KG1 (cell line): ENCODE measurements around the gene BCL6B.
A peak's percentile ranks its signal among the peaks of the same experiment; 100 is the strongest.
"Not testable (repeated sequence)": the region's sequence is repeated elsewhere in the genome, so short reads cannot be mapped to it uniquely, and the experiment has no call there.

Experiments used
- DNase-seq: peaks from one replicate; lab custom pipeline; 2025; lab: John Stamatoyannopoulos, UW

BCL6B gene, protein sequence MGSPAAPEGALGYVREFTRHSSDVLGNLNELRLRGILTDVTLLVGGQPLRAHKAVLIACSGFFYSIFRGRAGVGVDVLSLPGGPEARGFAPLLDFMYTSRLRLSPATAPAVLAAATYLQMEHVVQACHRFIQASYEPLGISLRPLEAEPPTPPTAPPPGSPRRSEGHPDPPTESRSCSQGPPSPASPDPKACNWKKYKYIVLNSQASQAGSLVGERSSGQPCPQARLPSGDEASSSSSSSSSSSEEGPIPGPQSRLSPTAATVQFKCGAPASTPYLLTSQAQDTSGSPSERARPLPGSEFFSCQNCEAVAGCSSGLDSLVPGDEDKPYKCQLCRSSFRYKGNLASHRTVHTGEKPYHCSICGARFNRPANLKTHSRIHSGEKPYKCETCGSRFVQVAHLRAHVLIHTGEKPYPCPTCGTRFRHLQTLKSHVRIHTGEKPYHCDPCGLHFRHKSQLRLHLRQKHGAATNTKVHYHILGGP

GRCh38 chr17:7022781-7023571 lies at the start of gene BCL6B:
Gene BCL6B (plus strand): TSS chr17:7023050. CDS start chr17:7023672, 622 bp downstream.
- DNase-seq: no peak

DNA sequence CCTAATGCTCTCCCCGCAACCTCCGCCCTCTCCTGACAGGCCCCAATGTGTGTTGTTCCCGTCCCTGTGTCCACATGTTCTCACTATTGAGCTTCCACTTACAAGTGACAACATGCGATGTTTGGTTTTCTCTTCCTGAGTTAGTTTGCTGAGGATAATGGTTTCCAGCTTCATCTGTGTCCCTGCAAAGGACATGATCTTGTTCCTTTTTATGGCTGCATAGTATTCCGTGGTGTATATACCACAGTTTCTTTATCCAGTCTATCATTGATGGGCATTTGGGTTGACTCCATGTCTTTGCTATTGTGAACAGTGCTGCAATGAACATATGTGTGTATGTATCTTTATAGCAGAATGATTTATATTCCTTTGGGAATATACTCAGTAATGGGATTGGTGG lies 43.4 kb upstream of the BCL6B start:
- DNase-seq: not testable (repeated sequence)

DNA sequence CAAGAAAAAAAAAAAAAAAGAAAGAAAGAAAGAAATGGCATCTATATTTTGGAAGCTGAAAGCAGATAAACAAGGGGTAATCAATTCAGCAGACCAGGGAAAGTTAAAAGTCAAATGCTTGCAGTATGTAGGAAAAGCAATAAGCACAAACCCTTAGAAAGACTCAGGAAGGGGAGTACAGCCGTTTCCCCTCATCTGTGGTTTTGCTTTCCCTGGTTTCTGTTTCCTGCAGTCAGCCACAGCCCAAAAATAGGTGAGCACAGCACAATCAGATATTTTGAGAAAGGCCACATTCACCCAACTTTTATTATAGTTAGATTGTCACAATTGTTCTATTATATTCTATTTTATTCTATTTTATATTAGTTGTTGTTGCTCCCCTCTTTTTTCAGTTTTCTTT lies 41.4 kb upstream of the BCL6B start:
- no peak for DNase-seq

DNA sequence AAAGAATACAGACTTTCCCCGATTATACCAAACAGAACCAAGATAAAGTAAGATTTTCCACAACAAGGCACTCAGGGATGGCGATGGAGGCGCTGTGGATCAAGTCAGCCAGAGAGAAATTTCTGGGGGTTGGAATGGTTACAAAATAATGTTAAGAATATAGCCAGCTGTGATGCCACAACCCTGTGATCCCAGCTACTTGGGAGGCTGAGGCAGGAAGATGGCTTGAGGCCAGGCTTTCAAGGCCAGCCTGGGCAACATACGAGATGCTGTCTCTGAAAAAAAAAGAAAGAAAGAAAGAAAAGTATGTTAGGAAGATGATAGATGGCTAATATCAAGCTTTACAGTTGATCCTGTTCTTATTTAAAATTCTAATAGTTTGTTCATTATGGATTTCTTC lies 37.6 kb upstream of the BCL6B start:
- DNase-seq: no peak

DNA sequence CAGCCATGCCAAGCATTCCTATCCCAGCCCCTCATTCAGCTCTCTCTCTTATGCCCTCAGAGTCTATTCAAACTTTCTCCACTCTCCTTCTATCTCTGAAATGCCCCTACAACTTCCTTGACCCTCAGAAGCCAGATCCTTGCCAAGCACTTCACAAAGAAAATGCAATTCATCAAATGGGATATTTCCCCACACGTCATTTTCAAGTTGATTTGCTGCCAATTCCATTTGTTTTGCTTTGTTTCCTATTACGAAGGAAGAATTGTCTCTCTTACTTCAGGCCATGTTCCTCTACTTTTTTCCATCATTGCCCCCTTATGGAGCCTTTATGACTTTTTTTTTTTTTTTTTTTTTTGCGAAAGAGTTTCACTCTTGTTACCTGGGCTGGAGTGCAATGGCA lies 36.2 kb upstream of the BCL6B start:
- DNase-seq: no peak

GRCh38 chr17:6989779-6990178 lies 33.1 kb upstream of the BCL6B start:
- no peak for DNase-seq

DNA sequence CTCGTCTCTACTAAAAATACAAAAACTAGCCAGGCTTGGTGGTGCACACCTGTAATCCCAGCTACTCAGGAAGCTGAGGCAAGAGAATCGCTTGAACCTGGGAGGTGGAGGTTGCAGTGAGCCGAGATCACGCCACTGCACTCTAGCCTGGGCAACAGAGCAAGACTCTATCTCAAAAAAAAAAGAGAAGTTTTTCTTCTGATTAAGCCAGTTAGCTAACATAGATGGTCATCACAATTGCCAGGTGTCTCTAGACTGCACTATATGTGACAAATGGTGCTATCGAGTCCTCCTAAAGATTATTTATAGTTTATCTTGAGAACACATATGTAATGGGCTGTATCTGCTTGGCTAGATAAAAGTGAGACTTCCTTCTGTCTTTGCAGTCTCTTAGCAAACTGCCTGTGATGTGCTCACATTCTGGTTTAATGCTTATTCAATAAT lies 29.2 kb upstream of the BCL6B start:
- DNase-seq: not testable (repeated sequence)

DNA sequence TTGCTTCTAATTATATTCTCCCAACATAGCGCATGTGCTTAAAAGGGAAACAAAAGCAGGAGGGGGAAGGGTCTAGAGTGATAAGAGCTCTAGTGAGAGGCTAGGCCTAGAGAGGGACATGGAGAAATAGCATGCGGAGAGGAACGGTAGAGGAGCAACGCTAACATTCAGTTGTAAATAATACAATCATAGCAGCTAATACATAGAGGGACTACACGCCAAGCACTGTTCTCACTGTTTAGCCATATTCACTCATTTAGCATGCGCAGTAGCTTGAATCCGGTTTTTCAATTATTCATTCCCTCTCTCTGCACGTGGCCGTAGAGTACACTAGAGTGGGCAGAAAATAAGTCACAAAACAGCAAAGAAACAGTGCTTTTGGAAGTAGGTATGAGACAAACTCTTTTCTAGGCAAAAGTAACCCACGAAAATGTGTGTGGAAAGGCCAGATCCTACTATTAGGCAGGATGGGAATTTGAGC lies 28.7 kb upstream of the BCL6B start:
- no peak for DNase-seq

DNA sequence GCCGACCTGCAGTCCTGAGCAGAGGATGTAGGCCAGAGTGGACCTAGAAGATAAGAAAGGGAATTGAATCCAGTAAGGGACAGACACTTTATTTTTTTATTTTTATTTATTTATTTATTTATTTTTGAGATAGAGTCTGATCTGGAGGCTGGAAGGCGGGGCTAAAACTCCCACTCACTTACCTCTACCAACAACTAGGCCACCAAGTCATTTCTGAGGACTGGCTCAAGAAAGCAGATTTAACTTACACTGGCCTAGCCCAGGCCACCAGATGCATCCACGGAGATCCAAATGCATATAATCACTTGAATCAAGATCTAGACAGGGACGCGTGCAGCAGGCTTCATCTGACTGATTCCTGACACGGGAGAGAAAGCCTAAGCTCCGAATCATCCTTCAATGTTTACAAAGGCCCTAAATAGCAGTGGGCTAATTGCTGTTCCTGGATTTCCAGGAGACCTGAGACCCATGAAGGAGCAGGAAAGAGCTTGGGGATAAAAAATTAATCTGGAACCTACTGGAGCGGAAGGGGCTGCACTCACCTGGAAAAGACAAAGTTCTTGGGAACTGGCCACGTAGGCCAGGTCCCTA lies 28.1 kb upstream of the BCL6B start:
- no peak for DNase-seq

DNA sequence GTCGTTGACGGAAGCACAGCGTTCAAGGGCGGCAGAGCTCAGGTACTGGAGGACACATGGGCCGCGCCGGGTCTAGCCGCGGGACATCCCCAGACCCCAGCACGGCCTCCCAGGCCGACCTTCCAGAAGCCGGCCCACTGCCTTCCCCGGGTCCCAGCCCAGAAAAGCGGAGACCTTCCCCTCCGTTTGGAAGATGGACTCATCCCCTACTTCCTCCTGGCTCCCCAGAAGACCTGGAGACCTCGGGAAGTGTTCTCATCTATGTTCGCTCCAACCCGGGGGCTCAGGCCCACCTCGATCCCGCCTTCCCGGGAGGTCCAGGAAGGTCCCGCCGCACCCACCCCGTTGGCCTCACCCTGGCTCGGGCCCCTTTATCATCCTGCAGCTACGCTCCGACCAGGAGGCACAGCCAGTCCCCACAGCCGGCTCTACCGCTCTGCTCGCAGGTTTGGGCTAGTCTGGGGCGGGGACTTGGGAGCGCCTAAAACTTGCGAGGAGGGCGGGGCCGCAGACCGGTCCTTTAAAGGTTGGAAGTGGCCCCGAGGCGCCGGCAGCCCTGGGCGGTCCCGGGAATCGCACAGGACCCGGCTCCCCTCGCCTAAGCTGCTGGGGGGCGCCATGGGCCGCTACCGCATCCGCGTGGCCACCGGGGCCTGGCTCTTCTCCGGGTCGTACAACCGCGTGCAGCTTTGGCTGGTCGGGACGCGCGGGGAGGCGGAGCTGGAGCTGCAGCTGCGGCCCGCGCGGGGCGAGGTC lies 27.2 kb upstream of the BCL6B start, which contains the start of gene ALOX12:
Gene ALOX12, plus strand, starts transcription at position 550 of the 756 bp plus-strand sequence. Its CDS starts 69 bp downstream, at position 619.
- DNase-seq: no peak

GRCh38 chr17:6996256-6997011 lies 26.4 kb upstream of the BCL6B start:
- no peak for DNase-seq

DNA sequence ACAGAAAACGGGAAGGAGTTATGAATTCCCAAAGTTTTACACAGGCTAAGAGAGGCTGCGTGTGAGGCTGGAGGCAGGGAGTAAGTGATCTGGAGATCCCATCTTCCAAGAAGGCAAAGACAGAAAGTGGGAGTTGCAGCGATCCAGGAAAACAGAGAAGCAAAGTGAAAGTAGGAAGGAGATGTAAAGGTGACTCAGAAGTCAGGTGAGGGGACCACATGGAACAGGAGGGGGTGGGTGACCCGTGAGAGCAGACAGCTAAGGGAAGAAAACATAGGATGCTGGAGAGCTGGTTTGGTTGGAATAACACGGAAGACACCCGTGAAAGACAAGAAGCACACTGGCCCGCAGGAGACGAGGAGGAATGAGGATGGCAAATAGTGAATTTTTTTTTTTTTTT lies 25.7 kb upstream of the BCL6B start:
- no peak for DNase-seq

- DNase-seq: no peak
Observed at GRCh38 chr17:6998855-6999508, 23.9 kb upstream of the BCL6B start.

DNA sequence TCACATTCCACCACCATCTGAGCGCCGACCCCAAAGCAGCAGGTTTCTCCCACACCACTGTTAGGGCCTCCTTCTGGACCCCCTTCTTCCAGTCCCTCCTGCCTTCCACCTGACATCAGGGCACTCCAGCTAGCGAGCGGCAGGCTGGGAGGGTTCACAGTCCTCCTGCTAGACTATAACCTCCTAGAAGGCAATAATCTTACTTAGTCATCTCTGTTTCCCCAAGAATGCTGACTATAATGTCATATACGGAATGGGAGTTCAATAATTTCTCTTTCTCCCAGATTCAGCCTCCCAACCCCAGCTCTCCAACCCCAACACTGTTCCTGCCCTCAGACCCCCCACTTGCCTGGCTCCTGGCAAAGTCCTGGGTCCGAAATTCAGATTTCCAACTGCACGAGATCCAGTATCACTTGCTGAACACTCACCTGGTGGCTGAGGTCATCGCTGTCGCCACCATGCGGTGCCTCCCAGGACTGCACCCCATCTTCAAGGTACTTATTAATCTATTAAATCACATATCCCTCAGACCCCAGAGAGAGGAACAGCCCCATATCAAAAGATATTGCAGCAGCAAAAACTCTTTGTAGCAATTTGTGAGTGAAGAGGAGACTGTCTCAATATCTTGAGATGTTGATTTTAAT lies 21.4 kb upstream of the BCL6B start:
- no peak for DNase-seq

- no peak for DNase-seq
Observed at GRCh38 chr17:7002288-7003047, 20.4 kb upstream of the BCL6B start.

DNA sequence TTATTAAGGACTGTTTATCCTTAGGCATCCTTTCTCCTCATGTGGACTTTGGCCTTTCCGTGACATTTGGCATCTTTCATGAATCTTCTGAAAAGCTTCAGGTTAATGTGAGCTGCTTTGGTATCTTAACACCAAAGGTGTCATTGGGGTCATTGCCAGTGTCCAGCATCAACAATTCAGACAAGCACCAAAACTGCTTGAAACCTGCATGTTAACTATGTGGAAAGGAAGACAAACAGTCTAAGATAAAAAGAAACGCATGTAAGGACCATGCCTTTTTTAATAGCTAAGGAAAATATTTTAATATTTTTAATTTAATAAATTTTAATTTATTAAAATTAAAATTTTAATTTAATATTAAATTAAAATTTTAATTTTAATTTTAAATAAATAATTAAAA lies 19.1 kb upstream of the BCL6B start:
- DNase-seq: no peak

DNA sequence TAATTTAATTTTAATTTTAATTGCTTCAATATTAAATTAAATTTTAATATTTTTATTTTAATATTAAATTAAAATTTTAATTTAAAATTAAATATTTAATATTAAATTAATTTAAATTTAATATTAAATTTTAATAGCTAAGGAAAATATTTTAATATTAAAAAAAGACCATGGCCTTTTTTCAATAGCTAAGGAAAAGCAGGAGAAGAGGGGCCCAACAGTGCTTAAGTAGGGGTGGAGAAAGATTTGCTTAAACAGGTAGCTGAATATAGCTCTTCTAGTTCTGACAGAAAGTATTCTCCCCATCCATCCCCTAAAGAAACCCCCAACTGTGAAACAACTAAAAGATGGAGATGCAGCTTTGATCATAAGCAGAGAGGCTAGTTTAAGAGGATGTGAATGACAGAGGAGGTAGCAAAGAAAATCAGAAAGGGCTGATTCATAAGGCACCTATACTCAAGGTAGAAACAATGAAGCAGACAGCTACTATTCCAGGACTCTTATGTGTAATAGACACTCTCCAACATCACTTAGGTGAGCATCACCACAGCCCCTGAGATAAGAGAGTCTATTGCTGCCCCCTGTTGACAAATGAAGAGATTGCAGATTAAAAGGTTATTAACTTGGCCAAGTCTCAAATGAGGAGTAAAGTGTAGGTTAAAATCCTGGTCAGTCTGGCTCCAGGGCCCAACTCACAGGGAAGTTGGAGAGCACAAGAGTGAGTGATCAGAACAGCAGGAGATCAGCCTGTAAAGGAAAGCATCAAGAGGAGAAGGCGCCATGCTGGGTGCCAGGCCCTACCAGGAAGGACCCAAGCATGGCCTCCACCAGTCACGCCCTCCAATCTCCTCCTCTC lies 18.2 kb upstream of the BCL6B start:
- peak; percentile 27 for DNase-seq

DNA sequence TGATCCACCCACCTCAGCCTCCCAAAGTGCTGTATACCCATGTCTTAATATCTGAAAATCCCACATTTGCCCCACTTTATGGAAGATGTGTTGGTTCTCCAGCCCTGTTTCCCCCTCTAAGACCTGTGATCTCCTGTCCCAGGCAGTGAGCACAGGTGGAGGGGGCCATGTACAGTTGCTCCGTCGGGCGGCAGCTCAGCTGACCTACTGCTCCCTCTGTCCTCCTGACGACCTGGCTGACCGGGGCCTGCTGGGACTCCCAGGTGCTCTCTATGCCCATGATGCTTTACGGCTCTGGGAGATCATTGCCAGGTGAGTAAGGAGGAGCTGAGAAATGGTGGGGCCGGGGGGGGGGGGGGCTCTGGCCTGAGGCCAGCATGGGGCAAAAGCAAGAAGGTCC lies 17.1 kb upstream of the BCL6B start:
- DNase-seq: no peak
